ENCODE measurements around the gene NLRC3. TPM values are rescaled to one million over a fixed set of nuclear protein-coding genes. Genes with fewer than 3 reads are reported as not detected.

NLRC3 gene
- total RNA-seq, 1 experiment from 2014 or later = not detected

DNA sequence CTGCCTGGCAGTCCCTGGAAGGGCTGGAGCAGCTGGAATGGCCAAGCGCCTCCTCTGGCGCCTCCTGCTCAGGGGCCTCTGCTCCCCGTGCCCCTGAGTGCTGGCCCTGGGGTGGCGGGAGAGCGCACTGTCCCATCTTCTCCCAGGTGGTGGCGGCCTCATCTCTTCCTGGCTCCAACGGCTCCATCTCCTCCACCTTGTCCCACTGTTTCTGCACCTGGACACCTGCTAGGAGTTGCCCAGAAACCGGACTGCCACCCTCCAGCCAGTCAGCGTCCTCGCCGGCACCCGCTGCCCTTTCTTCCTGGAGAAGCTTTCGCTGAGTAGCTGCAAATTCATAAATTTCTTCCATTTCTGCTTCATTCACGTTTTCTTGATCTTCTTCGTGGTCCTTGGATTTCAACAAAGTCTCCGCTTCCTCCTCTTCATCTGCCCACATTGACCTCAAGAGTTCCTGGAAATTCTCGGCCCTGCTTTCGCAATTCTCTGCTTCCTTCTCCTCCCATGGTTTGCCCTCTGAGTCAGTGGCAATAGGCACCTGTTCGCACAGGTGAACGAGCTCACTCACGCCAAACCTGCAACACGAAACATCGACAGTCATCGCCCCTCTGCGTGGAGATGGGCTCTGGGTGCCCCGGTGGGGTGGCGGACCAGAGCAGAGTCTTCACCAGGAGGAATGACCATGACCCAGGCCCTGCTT, 13.7 kb upstream of the NLRC3 start:
- BruUV-seq (replicated peaks) = TSS peak; percentile 29
- Histone ChIP-seq H3K9me3 (no peaks in the 10 kb centered on the region), H3K36me3 (ENCODE audit: control insufficient read depth, insufficient read depth, low read length) (no peaks in the 10 kb centered on the region; the same call in 1 of the 2 replicates), H3K4me3 (ENCODE audit: low read depth, low read length) (no peak overlapping the region), H3K4me1 (no peaks in the 10 kb centered on the region), H3K27me3 (replicated peaks; ENCODE audit: control insufficient read depth, insufficient read depth, low read length) (no peaks in the 10 kb centered on the region)
- H3K4me1 Mint-ChIP-seq (ENCODE audit: low read depth, unreplicated experiment) = no peaks in the 10 kb centered on the region
- peaks cover 6% of the 10 kb centered on the region for H3K36me3 Mint-ChIP-seq (ENCODE audit: insufficient read depth, unreplicated experiment)
- ChIA-PET POLR2A (no interaction called here), CTCF (no interaction called here)
- TF ChIP-seq, protein P1, sequence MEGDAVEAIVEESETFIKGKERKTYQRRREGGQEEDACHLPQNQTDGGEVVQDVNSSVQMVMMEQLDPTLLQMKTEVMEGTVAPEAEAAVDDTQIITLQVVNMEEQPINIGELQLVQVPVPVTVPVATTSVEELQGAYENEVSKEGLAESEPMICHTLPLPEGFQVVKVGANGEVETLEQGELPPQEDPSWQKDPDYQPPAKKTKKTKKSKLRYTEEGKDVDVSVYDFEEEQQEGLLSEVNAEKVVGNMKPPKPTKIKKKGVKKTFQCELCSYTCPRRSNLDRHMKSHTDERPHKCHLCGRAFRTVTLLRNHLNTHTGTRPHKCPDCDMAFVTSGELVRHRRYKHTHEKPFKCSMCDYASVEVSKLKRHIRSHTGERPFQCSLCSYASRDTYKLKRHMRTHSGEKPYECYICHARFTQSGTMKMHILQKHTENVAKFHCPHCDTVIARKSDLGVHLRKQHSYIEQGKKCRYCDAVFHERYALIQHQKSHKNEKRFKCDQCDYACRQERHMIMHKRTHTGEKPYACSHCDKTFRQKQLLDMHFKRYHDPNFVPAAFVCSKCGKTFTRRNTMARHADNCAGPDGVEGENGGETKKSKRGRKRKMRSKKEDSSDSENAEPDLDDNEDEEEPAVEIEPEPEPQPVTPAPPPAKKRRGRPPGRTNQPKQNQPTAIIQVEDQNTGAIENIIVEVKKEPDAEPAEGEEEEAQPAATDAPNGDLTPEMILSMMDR (IDR thresholded peaks at IDR 0.05; ENCODE audit: insufficient read depth in 1 of 2, low read depth in 1 of 2, low read length in 1 of 2, severe bottlenecking in 1 of 2, unreplicated experiment in 1 of 2) = no peak
- no peak overlapping the region for H3K4me3 Mint-ChIP-seq (ENCODE audit: unreplicated experiment)
- no peaks in the 10 kb centered on the region for H3K9me3 Mint-ChIP-seq (ENCODE audit: unreplicated experiment)
- DNase-seq = no peak
- H3K27ac Mint-ChIP-seq (ENCODE audit: unreplicated experiment) = no peak overlapping the region
- intact Hi-C loops (cut with micrococcal nuclease; ENCODE audit: unreplicated experiment) = no loop called here
- H3K27me3 Mint-ChIP-seq (ENCODE audit: insufficient read depth, unreplicated experiment) = no peaks in the 10 kb centered on the region

DNA sequence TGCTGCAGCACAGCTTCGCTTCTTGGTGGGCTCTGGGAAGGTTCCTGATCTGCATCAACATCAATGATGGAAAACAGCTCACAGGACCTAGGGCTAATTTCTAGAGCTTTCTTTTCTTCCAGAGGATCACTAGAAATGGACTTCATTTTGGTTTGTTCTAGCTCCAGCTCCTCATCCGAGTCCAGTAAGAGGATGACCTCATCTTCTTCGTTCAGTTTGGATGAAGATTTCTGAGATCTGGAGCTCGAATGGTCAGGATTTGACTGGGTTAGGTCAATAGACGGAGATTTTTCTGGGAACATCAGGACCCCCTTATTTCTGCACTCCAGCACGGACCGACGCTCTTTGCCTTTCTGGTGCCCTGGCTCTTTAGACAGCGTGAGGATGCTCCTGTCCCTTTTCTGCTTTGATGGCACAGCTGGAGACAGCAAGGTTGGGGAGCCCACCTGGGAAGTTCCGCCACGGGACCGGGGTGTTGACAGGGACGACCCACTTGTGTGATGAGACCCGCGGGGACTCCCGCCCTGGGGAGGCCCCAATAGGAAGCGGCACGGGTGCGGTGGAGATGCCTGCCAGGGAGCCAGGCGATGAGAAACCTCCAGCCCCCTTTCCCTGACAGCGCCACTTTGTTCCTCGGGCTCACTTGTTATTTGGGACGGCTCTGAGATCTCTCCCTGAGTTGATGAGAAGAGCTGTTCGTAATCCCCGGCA, 12.9 kb upstream of the NLRC3 start:
- Mint-ChIP-seq H3K27me3 (ENCODE audit: insufficient read depth, unreplicated experiment) (no peaks in the 10 kb centered on the region), H3K36me3 (ENCODE audit: insufficient read depth, unreplicated experiment) (peaks cover 6% of the 10 kb centered on the region), H3K27ac (ENCODE audit: unreplicated experiment) (no peak overlapping the region), H3K9me3 (ENCODE audit: unreplicated experiment) (no peaks in the 10 kb centered on the region), H3K4me1 (ENCODE audit: low read depth, unreplicated experiment) (no peaks in the 10 kb centered on the region), H3K4me3 (ENCODE audit: unreplicated experiment) (no peak overlapping the region)
- DNase-seq = no peak
- TF ChIP-seq, protein P1 (IDR thresholded peaks at IDR 0.05; ENCODE audit: insufficient read depth in 1 of 2, low read depth in 1 of 2, low read length in 1 of 2, severe bottlenecking in 1 of 2, unreplicated experiment in 1 of 2) = no peak
- no TSS peak for BruUV-seq (replicated peaks)
- Histone ChIP-seq H3K27me3 (replicated peaks; ENCODE audit: control insufficient read depth, insufficient read depth, low read length) (no peaks in the 10 kb centered on the region), H3K4me3 (ENCODE audit: low read depth, low read length) (no peak overlapping the region), H3K4me1 (no peaks in the 10 kb centered on the region), H3K36me3 (ENCODE audit: control insufficient read depth, insufficient read depth, low read length) (no peaks in the 10 kb centered on the region; the same call in 1 of the 2 replicates), H3K9me3 (no peaks in the 10 kb centered on the region)
- intact Hi-C loops (cut with micrococcal nuclease; ENCODE audit: unreplicated experiment) = no loop called here
- ChIA-PET POLR2A (no interaction called here), CTCF (no interaction called here)

DNA sequence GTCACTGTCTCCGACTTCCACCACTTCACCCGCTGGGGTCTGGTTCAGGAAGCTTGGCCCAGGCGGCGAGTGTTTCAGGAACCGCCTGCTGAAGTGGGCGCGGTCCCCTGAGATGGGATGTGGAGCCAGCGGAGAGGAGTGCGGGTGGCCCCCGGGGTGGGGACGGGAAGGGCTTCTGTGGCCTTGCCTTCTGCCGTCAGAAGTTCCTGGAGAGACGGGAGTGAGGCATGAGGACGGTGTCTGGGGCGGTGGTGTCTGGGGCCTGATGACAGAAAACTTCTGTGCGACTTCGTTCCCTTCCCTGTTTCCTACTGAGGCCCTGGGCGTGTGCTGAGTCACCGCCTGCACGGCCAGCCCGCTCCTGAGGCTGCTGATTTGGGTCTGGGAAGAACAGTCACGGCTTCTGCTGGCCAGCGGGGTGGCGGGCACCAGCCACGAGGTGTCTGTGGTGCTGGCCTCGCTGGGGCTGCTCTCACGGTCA, 12.3 kb upstream of the NLRC3 start:
- Mint-ChIP-seq H3K36me3 (ENCODE audit: insufficient read depth, unreplicated experiment) (peaks cover 6% of the 10 kb centered on the region), H3K27me3 (ENCODE audit: insufficient read depth, unreplicated experiment) (no peaks in the 10 kb centered on the region), H3K27ac (ENCODE audit: unreplicated experiment) (no peak overlapping the region), H3K4me3 (ENCODE audit: unreplicated experiment) (no peak overlapping the region), H3K4me1 (ENCODE audit: low read depth, unreplicated experiment) (no peaks in the 10 kb centered on the region), H3K9me3 (ENCODE audit: unreplicated experiment) (no peaks in the 10 kb centered on the region)
- H3K4me3 ChIP-seq (ENCODE audit: low read depth, low read length) = no peak overlapping the region
- H3K4me1 ChIP-seq = no peaks in the 10 kb centered on the region
- ChIA-PET CTCF (no interaction called here), POLR2A (no interaction called here)
- no peaks in the 10 kb centered on the region for H3K9me3 ChIP-seq
- intact Hi-C loops (cut with micrococcal nuclease; ENCODE audit: unreplicated experiment) = no loop called here
- TF ChIP-seq, protein P1 (IDR thresholded peaks at IDR 0.05; ENCODE audit: insufficient read depth in 1 of 2, low read depth in 1 of 2, low read length in 1 of 2, severe bottlenecking in 1 of 2, unreplicated experiment in 1 of 2) = no peak
- H3K36me3 ChIP-seq (ENCODE audit: control insufficient read depth, insufficient read depth, low read length) = no peaks in the 10 kb centered on the region; the same call in 1 of the 2 replicates
- no peaks in the 10 kb centered on the region for H3K27me3 ChIP-seq (replicated peaks; ENCODE audit: control insufficient read depth, insufficient read depth, low read length)
- no TSS peak for BruUV-seq (replicated peaks)
- no peak for DNase-seq

Data from Caco-2 (cell line).